Measurements from ENCODE around the gene PGGHG.

GRCh38 chr11:291281-292210 is 2.6 kb downstream of the PGGHG start:
- TF ChIP-seq, protein P1, sequence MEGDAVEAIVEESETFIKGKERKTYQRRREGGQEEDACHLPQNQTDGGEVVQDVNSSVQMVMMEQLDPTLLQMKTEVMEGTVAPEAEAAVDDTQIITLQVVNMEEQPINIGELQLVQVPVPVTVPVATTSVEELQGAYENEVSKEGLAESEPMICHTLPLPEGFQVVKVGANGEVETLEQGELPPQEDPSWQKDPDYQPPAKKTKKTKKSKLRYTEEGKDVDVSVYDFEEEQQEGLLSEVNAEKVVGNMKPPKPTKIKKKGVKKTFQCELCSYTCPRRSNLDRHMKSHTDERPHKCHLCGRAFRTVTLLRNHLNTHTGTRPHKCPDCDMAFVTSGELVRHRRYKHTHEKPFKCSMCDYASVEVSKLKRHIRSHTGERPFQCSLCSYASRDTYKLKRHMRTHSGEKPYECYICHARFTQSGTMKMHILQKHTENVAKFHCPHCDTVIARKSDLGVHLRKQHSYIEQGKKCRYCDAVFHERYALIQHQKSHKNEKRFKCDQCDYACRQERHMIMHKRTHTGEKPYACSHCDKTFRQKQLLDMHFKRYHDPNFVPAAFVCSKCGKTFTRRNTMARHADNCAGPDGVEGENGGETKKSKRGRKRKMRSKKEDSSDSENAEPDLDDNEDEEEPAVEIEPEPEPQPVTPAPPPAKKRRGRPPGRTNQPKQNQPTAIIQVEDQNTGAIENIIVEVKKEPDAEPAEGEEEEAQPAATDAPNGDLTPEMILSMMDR (IDR thresholded peaks at IDR 0.05), result no peak
- TF ChIP-seq POLR2A (IDR thresholded peaks at IDR 0.05), result no peak

Data from body of pancreas (tissue), 4 donors.